A549 (cell line): ENCODE data around the gene GABARAP. TPM values are rescaled to one million over a fixed set of nuclear protein-coding genes. Genes with fewer than 3 reads are reported as not detected.
A peak's percentile ranks its signal among the peaks of the same experiment; 100 is the strongest.

Experiments
- ATAC-seq, 2 experiments: fragments of 200-7000 bp in 1 of 2; fragments of >200 bp in 1 of 2; cut with Nextera tagmentation in 1 of 2; cut with Tn5 transposase in 1 of 2; 3 replicates each; pipeline versions ENCODE4 v1.8.0 to v1.9.1; 2018 to 2020; ENCODE audit warnings: mild to moderate bottlenecking in 1 of 2, moderate library complexity in 1 of 2
- CTCF ChIA-PET: fragments of 300-600 bp; sonication (Branson Sonifier 250); formaldehyde crosslinking; extraction: SDS; loops from one replicate; lab custom pipeline; 2021; ENCODE audit warnings: antibody characterized with exemption, inconsistent platforms; lab: Yijun Ruan, JAX
- POLR2A ChIA-PET: fragments of 350-600 bp; formaldehyde crosslinking; extraction: SDS; loops from one replicate; lab custom pipeline; 2021; ENCODE audit warnings: antibody characterized with exemption, inconsistent platforms; lab: Yijun Ruan, JAX
- DNase-seq, 2 experiments: peaks; one replicate each; pipeline versions ENCODE4 v3.0.0 to v3.0.0-alpha.2; 2011 to 2016; ENCODE audit warnings: low read depth in 1 of 2, low spot score in 1 of 2
- FAIRE-seq: peaks from 2 replicates; lab custom pipeline; 2011; peaks lifted over from hg19 to GRCh38; lab: Jason Lieb, UNC
- H3K27ac ChIP-seq, 2 experiments: fragments of >200 bp; sonication (Bioruptor Twin); formaldehyde crosslinking; 3 replicates each; pipeline ENCODE4 v1.5.1; 2016 to 2017
- H3K4me1 ChIP-seq: fragments of >200 bp; sonication (Bioruptor Twin); formaldehyde crosslinking; 3 replicates; pipeline ENCODE4 v1.6.1; 2016
- H3K4me2 ChIP-seq: fragments of >200 bp; sonication (Bioruptor Twin); formaldehyde crosslinking; 3 replicates; pipeline ENCODE4 v1.6.1; 2016
- H3K4me3 ChIP-seq: fragments of >200 bp; sonication (Bioruptor Twin); formaldehyde crosslinking; 3 replicates; pipeline ENCODE4 v1.5.1; 2016
- H3K9me3 ChIP-seq: fragments of >200 bp; sonication (Bioruptor Twin); formaldehyde crosslinking; 3 replicates; pipeline ENCODE4 v1.6.1; 2016
- BHLHE40 ChIP-seq: IDR thresholded peaks from 2 replicates; pipeline ENCODE4 v1.6.1; 2012; ENCODE audit warnings: low read depth, low read length, inconsistent platforms
- CBX8 ChIP-seq: fragments of 200-600 bp; sonication (generic); IDR thresholded peaks from 2 replicates; pipeline ENCODE4 v1.6.1; 2016
- CHD2 ChIP-seq: fragments of 150-350 bp; IDR thresholded peaks from 2 replicates; pipeline ENCODE4 v1.6.1; 2014; ENCODE audit warnings: low read length; ENCODE audit not compliant: partially characterized antibody
- EHF ChIP-seq: fragments of 250-450 bp; sonication (Bioruptor Pico); IDR thresholded peaks from 2 replicates; pipeline ENCODE4 v1.5.0; 2020; ENCODE audit warnings: mild to moderate bottlenecking
- ELK1 ChIP-seq: fragments of 150-350 bp; IDR thresholded peaks from 2 replicates; pipeline ENCODE4 v1.6.1; 2014; ENCODE audit warnings: low read depth, mild to moderate bottlenecking, low read length
- ESRRA ChIP-seq: fragments of 150-350 bp; IDR thresholded peaks from 2 replicates; pipeline ENCODE4 v1.6.1; 2014; ENCODE audit warnings: mild to moderate bottlenecking, low read length, borderline replicate concordance
- FOSB ChIP-seq: fragments of 250-450 bp; sonication (Bioruptor Pico); IDR thresholded peaks from 2 replicates; pipeline ENCODE4 v1.5.0; 2020; ENCODE audit warnings: mild to moderate bottlenecking, moderate library complexity
- FOSL2 ChIP-seq, 2 experiments: fragments of 450-650 bp in 1 of 2; fragments of >200 bp in 1 of 2; sonication (Bioruptor Twin) in 1 of 2; formaldehyde crosslinking; IDR thresholded peaks; 2 replicates each; pipeline versions ENCODE4 v1.5.0 to v1.6.1; 2016 to 2020; ENCODE audit warnings: mild to moderate bottlenecking in 1 of 2, moderate library complexity in 1 of 2
- FOXS1 ChIP-seq: fragments of 250-450 bp; sonication (Bioruptor Pico); IDR thresholded peaks from 2 replicates; pipeline ENCODE4 v1.5.0; 2020; ENCODE audit warnings: mild to moderate bottlenecking, moderate library complexity
- GATA3 ChIP-seq: IDR thresholded peaks from 2 replicates; pipeline ENCODE4 v1.6.1; 2012; ENCODE audit warnings: borderline replicate concordance
- HEYL ChIP-seq: fragments of 250-450 bp; sonication (Bioruptor Pico); IDR thresholded peaks from 2 replicates; pipeline ENCODE4 v1.8.0; 2021; ENCODE audit warnings: mild to moderate bottlenecking, moderate library complexity
- HMGXB4 ChIP-seq: fragments of 250-450 bp; sonication (Bioruptor Pico); IDR thresholded peaks from 2 replicates; pipeline ENCODE4 v1.5.0; 2021; ENCODE audit warnings: mild to moderate bottlenecking, moderate library complexity, borderline replicate concordance
- HOXB13 ChIP-seq: fragments of 250-450 bp; sonication (Bioruptor Pico); IDR thresholded peaks from 2 replicates; pipeline ENCODE4 v1.5.0; 2020; ENCODE audit warnings: low read depth, mild to moderate bottlenecking, moderate library complexity
- JUN ChIP-seq, 2 experiments: fragments of >200 bp; sonication (Bioruptor Twin); formaldehyde crosslinking; IDR thresholded peaks; 2 replicates in 1 of 2; 3 replicates in 1 of 2; pipeline ENCODE4 v1.6.1; 2016 to 2017
- JUNB ChIP-seq: fragments of >200 bp; sonication (Bioruptor Twin); formaldehyde crosslinking; IDR thresholded peaks from 2 replicates; pipeline ENCODE4 v1.6.1; 2016
- MAX ChIP-seq: IDR thresholded peaks from 2 replicates; pipeline ENCODE4 v1.6.1; 2012
- MAZ ChIP-seq: fragments of 150-350 bp; IDR thresholded peaks from 2 replicates; pipeline ENCODE4 v1.6.1; 2014; ENCODE audit warnings: antibody characterized with exemption, low read depth, low read length, borderline replicate concordance
- MYC ChIP-seq: IDR thresholded peaks from 2 replicates; pipeline ENCODE4 v1.6.1; 2012; ENCODE audit warnings: mild to moderate bottlenecking, inconsistent platforms, low read length, improper control_type of control experiment, borderline replicate concordance
- POLR2A ChIP-seq: IDR thresholded peaks from 2 replicates; pipeline ENCODE4 v1.6.1; 2012; ENCODE audit warnings: mild to moderate bottlenecking, low read length
- RAD21 ChIP-seq, 2 experiments: fragments of >200 bp in 1 of 2; sonication (Bioruptor Twin) in 1 of 2; formaldehyde crosslinking in 1 of 2; IDR thresholded peaks in 1 of 2; conservative IDR thresholded peaks in 1 of 2; 2 replicates in 1 of 2; 3 replicates in 1 of 2; pipeline ENCODE4 v1.6.1; 2012 to 2018; ENCODE audit warnings: inconsistent platforms in 1 of 2
- RARB ChIP-seq: fragments of 250-450 bp; sonication (Bioruptor Pico); IDR thresholded peaks from 2 replicates; pipeline ENCODE4 v1.8.0; 2021; ENCODE audit warnings: mild to moderate bottlenecking, moderate library complexity
- RCOR1 ChIP-seq: fragments of 150-350 bp; IDR thresholded peaks from 2 replicates; pipeline ENCODE4 v1.6.1; 2014; ENCODE audit warnings: antibody characterized with exemption, low read length, low read depth
- TP53 ChIP-seq: fragments of 250-450 bp; sonication (Bioruptor Pico); IDR thresholded peaks from 2 replicates; pipeline ENCODE4 v1.5.0; 2021; ENCODE audit warnings: mild to moderate bottlenecking, moderate library complexity
- ZNF302 ChIP-seq: fragments of 250-450 bp; sonication (Bioruptor Pico); IDR thresholded peaks from 2 replicates; pipeline ENCODE4 v1.9.0; 2021; ENCODE audit warnings: inconsistent platforms, mild to moderate bottlenecking, moderate library complexity
- WGBS: methylation state at CpG from one replicate; pipeline ENCODE4 v1.1.6; 2017; ENCODE audit errors: missing lambda C conversion rate; 5-methylcytosine and 5-hydroxymethylcytosine counted together
- polyA plus RNA-seq, 4 experiments: library from polyadenylated mRNA; depleted of rRNA in 3 of 4; stranded (reverse); fragments of >200 nt; fragmentation: RNase III in 1 of 4; extraction: RNeasy Plus Mini Kit Qiagen cat#74134 plus additional on column Dnase treatment in 1 of 4; gene quantifications; 2 replicates in 3 of 4; 3 replicates in 1 of 4; pipeline ENCODE4 v1.2.3, GENCODE V29; 2011 to 2017

The GABARAP gene
- polyA plus RNA-seq, 2 of the 4 experiments (the other 2 are of a cell fraction): 399 to 504 TPM

DNA sequence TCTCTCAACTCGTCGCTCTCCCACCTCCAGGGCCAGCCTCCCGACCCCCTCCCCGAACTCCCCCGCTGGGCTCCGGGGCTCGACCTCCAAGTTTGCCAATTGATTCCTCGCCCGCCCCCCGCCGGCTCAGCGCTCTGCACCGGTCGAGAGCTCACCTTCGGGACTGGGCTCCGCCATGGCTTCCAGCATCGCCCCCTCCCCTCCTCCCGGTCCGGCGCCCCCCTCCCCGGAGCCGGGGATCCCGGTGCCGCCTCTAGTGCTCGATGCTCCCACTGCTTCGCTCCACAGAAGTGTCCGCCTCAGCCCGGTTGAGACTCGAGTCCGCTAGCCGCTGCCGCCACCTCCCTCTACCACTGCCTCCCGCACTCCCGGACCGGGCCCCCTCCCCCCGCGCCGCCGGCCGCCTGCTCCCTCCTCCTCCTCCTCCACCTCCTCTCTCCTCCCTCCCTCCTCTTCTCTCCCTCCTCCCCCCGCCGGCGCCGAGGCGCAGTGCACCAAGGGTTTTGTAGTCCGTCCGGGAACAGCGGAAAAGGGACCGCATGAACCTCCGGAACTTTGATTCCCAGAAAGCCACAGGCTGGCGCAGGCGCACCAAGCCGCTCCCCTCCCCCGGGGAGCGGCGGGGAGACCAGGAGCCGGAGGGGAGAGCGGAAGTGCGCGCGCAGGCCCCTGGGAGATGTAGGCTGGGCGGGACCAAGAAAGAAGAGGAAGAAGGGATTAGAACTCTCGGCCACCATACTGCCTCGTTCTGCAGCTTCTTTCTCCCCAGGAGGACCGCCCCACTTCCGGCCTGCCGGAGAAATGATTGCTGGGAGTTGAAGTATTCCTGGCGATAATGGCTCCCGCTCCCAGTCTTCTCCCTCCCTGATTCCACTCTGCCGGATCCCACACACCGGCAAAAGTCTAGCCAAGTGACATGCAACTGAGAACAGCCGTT lies 2.9 kb downstream of the GABARAP start, which contains the start of gene PHF23:
Gene PHF23 (minus strand): TSS at position 367 of the 937 bp plus-strand sequence. CDS start 178 bp downstream, at position 189.
- CTCF ChIA-PET: interaction anchor here (0.9 to 17.3 kb wide), 7 partner anchors 10 to 61 kb away, joined by 3 to 169 read pairs (median 11); partner anchors contain the start of genes ACADVL, DLG4 and SLC2A4
- ATAC-seq (peak; percentile 54 to 79), DNase-seq (peak; percentile 100), FAIRE-seq (no peak)
- Histone ChIP-seq H3K9me3 (no peaks in the 10 kb centered on the region), H3K27ac (peak within 1 kb of the TSS; percentile 98 to 100), H3K4me2 (peak within 1 kb of the TSS; percentile 97), H3K4me1 (peaks cover 52% of the 10 kb centered on the region), H3K4me3 (peak within 1 kb of the TSS; percentile 99)
- 1% methylated on average over 44 of the region's 72 CpGs for WGBS
- TF ChIP-seq MAZ (peak; percentile 97), MAX (peak; percentile 52), POLR2A (peak; percentile 70), JUN (IDR thresholded peaks at IDR 0.05) (peak; percentile 73 to 81; a peak in 3 of 5 replicates), RAD21 (conservative IDR thresholded peaks at IDR 0.05 in 1 of 2, IDR thresholded peaks at IDR 0.05 in 1 of 2) (no peak), MYC (peak; percentile 75; the same call in 1 of the 2 replicates), CHD2 (peak; percentile 49), RARB (no peak)
- POLR2A ChIA-PET: interaction anchor here (0.6 to 6.9 kb wide), 4 partner anchors 12 to 19 kb away, joined by 3 to 63 read pairs (median 4); partner anchors contain the start of genes ACADVL, CTDNEP1, DLG4 and ELP5

DNA sequence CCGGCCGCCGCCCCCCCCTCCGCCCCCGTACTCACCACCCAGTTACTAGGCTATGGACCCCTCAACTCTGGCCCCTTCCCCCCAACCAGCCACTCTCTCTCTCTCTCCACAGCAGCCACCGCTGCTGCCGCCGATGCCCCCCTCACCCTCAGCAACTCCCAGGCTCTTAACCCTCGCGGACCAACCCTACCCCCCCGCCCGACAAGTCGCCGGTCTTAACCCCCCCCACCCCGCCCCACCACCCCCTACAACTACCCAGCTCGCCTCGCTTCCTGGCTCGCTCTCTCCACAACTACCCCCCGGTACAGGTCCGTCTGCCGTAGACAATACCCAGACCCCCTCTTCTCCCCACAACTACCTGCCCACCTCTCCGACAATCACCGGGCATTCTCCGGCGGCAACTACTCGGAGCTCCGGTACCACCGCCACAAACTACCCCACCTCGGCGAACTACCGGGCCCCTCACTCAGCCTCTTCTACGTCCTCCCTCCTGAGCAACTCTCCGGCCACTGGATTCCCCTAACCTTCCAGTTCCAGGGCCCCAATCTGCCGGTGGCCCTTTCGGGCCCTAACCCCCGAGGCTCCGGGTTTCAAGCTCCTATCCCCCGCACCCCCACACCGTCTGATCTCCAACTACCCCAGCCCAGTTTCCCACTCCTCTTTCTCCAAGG lies 3.7 kb downstream of the GABARAP start:
- peak overlapping the region; percentile 98 to 100 for H3K27ac ChIP-seq
- POLR2A ChIA-PET: interaction anchor here (0.9 to 6.9 kb wide), 4 partner anchors 13 to 21 kb away, joined by 3 to 63 read pairs (median 6); partner anchors contain the start of genes ACADVL, CTDNEP1, DLG4 and ELP5
- H3K4me1 ChIP-seq: peaks cover 51% of the 10 kb centered on the region
- peak overlapping the region; percentile 69 for H3K4me2 ChIP-seq
- peak; percentile 64 to 65 for DNase-seq
- WGBS: 1% methylated on average over 25 of the region's 39 CpGs
- peak overlapping the region; percentile 99 for H3K4me3 ChIP-seq
- FAIRE-seq: no peak
- TF ChIP-seq ZNF302 (CRISPR knock-in tag) (no peak), HOXB13 (CRISPR knock-in tag) (no peak), ELK1 (no peak), BHLHE40 (no peak), GATA3 (no peak), ESRRA (no peak), RCOR1 (no peak), FOSL2 (IDR thresholded peaks at IDR 0.05) (no peak), FOSL2 (CRISPR knock-in tag; IDR thresholded peaks at IDR 0.05) (no peak), CBX8 (no peak), FOXS1 (no peak), TP53 (CRISPR knock-in tag) (no peak), FOSB (CRISPR knock-in tag) (no peak), HMGXB4 (CRISPR knock-in tag) (no peak), EHF (no peak), HEYL (CRISPR knock-in tag) (no peak), JUNB (no peak)
- TF ChIP-seq, all 56 proteins: peak for 0
- H3K9me3 ChIP-seq: no peaks in the 10 kb centered on the region
- CTCF ChIA-PET: interaction anchor here (1.1 to 17.3 kb wide), 2 partner anchors 17 to 24 kb away, joined by 3 to 169 read pairs; partner anchors contain the start of genes ACADVL and DLG4
- ATAC-seq: 0 out of 6 replicates have a peak, but pooled peaks of 1 of the 2 experiments have one; percentile 0
